ENCODE results near the gene RASSF10. TPM values are rescaled to one million over a fixed set of nuclear protein-coding genes. Genes with fewer than 3 reads are reported as not detected.

The RASSF10 gene
- total RNA-seq (under 1 TPM; 0.07 to 0.85 (median 0.36) TPM), polyA plus RNA-seq (under 1 TPM; 0.15 to 0.29 TPM)
- long read RNA-seq, donor 1: 0 reads
- long read RNA-seq, donor 2: 0 reads
- long read RNA-seq, donor 3: 0 reads

- peak; percentile 80 to 95 (median 90) for ATAC-seq
- Histone ChIP-seq H3K36me3 (no peaks in the 10 kb centered on the region), H3K27ac (peak within 1 kb of the TSS in 4 of 12 donors; percentile 20 to 60 (median 46)), H3K9me3 (peaks cover 0 to 5% (median 0%) of the 10 kb centered on the region in 12 donors), H3K4me3 (peak within 1 kb of the TSS; percentile 26 to 67 (median 54)), H3K4me1 (peaks cover 0 to 42% (median 18%) of the 10 kb centered on the region in 12 donors), H3K27me3 (peaks cover 17 to 94% (median 60%) of the 10 kb centered on the region in 9 donors)
- peak; percentile 63 to 79 (median 70) for DNase-seq
- TF ChIP-seq POLR2A (IDR thresholded peaks at IDR 0.05): peak in 1 of 2 donors; percentile 84
- TF ChIP-seq CTCF (IDR thresholded peaks at IDR 0.05): no peak
- 2 to 5% (median 3%) methylated on average over 29 to 68 of the region's 68 CpGs for WGBS, 4 donors
- intact Hi-C loops (cut with DNase I): loop anchor here in 1 of 10 donors (10.0 kb wide), 1 partner anchor 96 kb away; no protein-coding TSS in a partner anchor
Measured at GRCh38 chr11:13008625-13009475, at the start of gene RASSF10. Gene RASSF10, plus strand, starts transcription at chr11:13009316. Its CDS starts 261 bp downstream, at chr11:13009577.

- TF ChIP-seq CTCF (IDR thresholded peaks at IDR 0.05): no peak
- TF ChIP-seq POLR2A (IDR thresholded peaks at IDR 0.05): no peak
- DNase-seq (no peak), ATAC-seq (no peak)
- no peaks in the 10 kb centered on the region for H3K27me3 ChIP-seq
- H3K9me3 ChIP-seq: no peaks in the 10 kb centered on the region
- WGBS, 4 donors: 58 to 71% (median 63%) methylated on average over 2 of the region's 2 CpGs
- H3K27ac ChIP-seq: no peak overlapping the region
- peaks cover 0 to 5% (median 0%) of the 10 kb centered on the region in 12 donors for H3K4me1 ChIP-seq
- no peaks in the 10 kb centered on the region for H3K36me3 ChIP-seq
- intact Hi-C loops (cut with DNase I): loop anchor here in 8 of 10 donors (5.0 to 10.0 kb wide), 7 partner anchors 191 to 629 kb away; no protein-coding TSS in a partner anchor
- no peak overlapping the region for H3K4me3 ChIP-seq
Measured at GRCh38 chr11:12961615-12962014, 47.5 kb upstream of the RASSF10 start.

- no peak for TF ChIP-seq CTCF (IDR thresholded peaks at IDR 0.05)
- no peak for TF ChIP-seq POLR2A (IDR thresholded peaks at IDR 0.05)
- WGBS, 4 donors: 88 to 95% (median 93%) methylated on average over 10 of the region's 10 CpGs
- Histone ChIP-seq H3K27ac (no peak overlapping the region), H3K4me3 (no peak overlapping the region), H3K27me3 (no peaks in the 10 kb centered on the region), H3K4me1 (peaks cover 0 to 5% (median 0%) of the 10 kb centered on the region in 12 donors), H3K36me3 (no peaks in the 10 kb centered on the region), H3K9me3 (no peaks in the 10 kb centered on the region)
- no peak for ATAC-seq
- no peak for DNase-seq
- intact Hi-C loops (cut with DNase I): loop anchor here in 8 of 10 donors (5.0 to 10.0 kb wide), 7 partner anchors 190 to 630 kb away; no protein-coding TSS in a partner anchor
Measured at GRCh38 chr11:12962306-12962705, 46.8 kb upstream of the RASSF10 start.

GRCh38 chr11:12963051-12963450 is 46.1 kb upstream of the RASSF10 start:
- Histone ChIP-seq H3K9me3 (no peaks in the 10 kb centered on the region), H3K4me1 (peaks cover 0 to 5% (median 0%) of the 10 kb centered on the region in 12 donors), H3K27me3 (no peaks in the 10 kb centered on the region), H3K27ac (no peak overlapping the region), H3K36me3 (no peaks in the 10 kb centered on the region), H3K4me3 (no peak overlapping the region)
- ATAC-seq: no peak
- 82 to 86% (median 85%) methylated on average over 5 of the region's 5 CpGs for WGBS, 4 donors
- TF ChIP-seq CTCF (IDR thresholded peaks at IDR 0.05): no peak
- TF ChIP-seq POLR2A (IDR thresholded peaks at IDR 0.05): no peak
- intact Hi-C loops (cut with DNase I): loop anchor here in 8 of 10 donors (5.0 to 10.0 kb wide), 7 partner anchors 189 to 631 kb away; no protein-coding TSS in a partner anchor
- DNase-seq: no peak
